Endothelial cell of hepatic sinusoid (primary cell): ENCODE measurements around the gene SPDYA.
"Not testable (repeated sequence)": the region's sequence is repeated elsewhere in the genome, so short reads cannot be mapped to it uniquely, and the experiment has no call there.

Experiments used
- in situ Hi-C: cut with HindIII; loops from 2 replicates; pipeline ENCODE4 v1.10.0; 2017; ENCODE audit warnings: low sequenced_read_pairs

SPDYA gene

GRCh38 chr2:28810384-28811285, at the start of gene SPDYA:
Gene SPDYA, plus strand, starts transcription at chr2:28810834. Its CDS starts 5,181 bp downstream, at chr2:28816015.
- in situ Hi-C loops: no loop called here

DNA sequence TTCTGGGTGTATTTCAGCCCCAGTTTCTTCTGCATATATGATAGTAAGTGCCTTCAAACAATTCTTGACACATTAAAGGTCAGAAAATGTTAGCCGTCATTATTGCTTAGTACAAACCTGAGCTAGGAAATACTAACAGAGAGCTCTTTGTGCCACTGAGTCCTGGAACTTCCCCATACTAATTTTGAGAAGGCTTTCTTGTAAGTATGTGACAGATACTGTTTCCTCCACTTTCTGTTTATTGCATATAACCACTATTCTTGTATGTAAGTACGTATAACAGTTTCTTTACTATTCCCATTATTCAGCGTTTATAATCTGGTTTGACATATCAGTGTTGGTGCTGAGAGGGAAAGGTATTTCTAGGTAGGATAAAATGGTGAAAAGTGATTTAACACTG, 49.2 kb upstream of the SPDYA start:
- in situ Hi-C loops: no loop called here

DNA sequence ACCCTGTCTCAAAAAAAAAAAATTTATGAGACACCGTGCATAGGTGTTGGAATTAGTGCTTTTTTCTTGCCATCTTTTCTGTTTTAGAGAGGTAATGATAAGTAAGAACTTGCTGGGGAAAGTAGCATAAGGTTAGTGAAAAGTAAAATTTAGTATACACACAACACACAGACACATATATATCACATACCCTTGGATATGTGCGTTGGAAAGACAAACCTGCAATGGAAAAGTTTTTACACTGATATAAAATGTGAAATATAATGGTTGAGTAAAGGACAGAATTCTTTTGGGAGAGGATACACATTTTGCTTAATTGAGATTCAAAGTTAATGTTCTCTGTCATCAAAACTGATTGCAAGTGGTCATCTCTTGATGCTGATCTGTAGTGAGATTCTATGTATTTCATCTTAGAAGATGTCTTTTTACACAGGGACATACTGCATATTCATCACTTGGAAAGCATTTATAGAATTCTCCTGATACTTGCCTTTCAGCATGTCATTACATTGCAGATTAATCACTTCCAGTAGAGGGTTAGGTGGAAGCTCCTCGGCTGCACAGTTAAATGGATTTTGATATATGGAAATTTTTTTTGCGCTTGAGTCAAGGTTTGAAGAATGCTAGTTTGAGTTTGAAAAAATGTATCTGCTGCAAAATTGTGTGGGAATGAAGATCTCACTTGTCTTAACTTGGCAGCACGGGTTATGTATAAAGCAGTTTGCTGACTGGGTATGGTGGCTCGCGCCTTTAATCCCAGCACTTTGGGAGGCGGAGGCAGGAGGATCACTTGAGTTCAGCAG, 45.5 kb upstream of the SPDYA start:
- in situ Hi-C loops: no loop called here

- in situ Hi-C loops: no loop called here
Observed at GRCh38 chr2:28766070-28766469, 44.6 kb upstream of the SPDYA start.

GRCh38 chr2:28767337-28767736, 43.3 kb upstream of the SPDYA start:
- in situ Hi-C loops: no loop called here

GRCh38 chr2:28768422-28768821, 42.2 kb upstream of the SPDYA start:
- in situ Hi-C loops: no loop called here

- in situ Hi-C loops: no loop called here
Observed at GRCh38 chr2:28768952-28769351, 41.7 kb upstream of the SPDYA start.

GRCh38 chr2:28772351-28772750, 38.3 kb upstream of the SPDYA start:
- in situ Hi-C loops: no loop called here

- in situ Hi-C loops: no loop called here
Observed at GRCh38 chr2:28776471-28776870, 34.2 kb upstream of the SPDYA start.

DNA sequence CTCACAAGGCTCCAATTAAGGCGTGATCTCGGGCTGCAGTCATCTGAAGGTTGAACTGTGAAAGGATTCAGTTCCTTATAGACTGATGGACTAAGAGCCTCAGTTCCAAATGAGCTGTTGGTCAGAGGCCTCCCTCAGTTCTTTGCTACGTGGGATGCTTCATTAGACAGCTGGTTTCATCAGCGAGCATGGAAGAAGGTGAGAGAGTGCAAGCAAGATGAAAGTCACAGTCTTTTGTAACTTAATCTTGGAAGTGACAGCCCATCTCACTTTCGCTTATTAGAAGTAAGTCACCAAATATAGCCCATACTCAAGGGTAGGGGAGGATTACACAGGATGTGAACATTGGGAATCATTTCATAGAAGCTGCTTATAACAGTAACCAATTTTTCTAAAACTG, 32.2 kb upstream of the SPDYA start:
- in situ Hi-C loops: no loop called here

- in situ Hi-C loops: no loop called here
Observed at GRCh38 chr2:28779001-28779400, 31.6 kb upstream of the SPDYA start.

GRCh38 chr2:28780496-28780895, 30.1 kb upstream of the SPDYA start:
- in situ Hi-C loops: no loop called here

GRCh38 chr2:28782423-28782822, 28.2 kb upstream of the SPDYA start:
- in situ Hi-C loops: no loop called here

DNA sequence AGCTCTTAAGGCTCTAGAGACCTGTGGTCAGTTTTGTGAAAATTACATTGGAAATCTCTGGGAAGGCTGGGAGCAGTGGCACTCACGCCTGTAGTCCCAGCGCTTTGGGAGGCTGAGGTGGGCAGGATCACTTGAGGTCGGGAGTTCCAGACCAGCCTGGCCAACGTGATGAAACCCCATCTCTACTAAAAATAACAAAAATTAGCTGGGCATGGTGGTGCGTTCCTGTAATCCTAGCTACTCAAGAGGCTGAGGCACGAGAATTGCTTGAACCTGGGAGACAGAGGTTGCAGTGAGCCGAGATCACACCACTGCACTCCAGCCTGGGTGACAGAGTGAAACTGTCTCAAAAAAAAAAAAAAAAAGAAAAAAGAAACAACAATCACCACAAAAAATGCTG, 26.1 kb upstream of the SPDYA start:
- in situ Hi-C loops: not testable (repeated sequence)

GRCh38 chr2:28796620-28797019, 14.0 kb upstream of the SPDYA start:
- in situ Hi-C loops: no loop called here

DNA sequence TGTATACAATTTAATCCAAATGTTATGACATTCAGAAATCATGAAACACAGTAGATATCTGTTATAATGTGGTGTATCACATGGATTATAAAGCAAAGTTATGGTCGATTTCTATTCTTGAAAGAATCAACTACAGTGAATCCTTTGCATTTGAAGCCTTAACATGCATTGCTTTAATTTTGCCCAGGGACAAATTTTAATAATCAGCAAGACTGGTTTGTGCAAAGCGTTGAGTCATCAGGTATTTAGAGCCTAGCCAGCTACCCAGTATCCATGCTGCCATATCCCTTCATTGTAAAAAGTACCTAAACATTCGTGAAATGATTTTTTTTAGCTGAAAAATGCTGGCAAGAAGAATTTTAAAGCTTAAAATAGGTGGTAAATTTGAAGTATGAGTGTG, 8.9 kb upstream of the SPDYA start:
- in situ Hi-C loops: no loop called here

DNA sequence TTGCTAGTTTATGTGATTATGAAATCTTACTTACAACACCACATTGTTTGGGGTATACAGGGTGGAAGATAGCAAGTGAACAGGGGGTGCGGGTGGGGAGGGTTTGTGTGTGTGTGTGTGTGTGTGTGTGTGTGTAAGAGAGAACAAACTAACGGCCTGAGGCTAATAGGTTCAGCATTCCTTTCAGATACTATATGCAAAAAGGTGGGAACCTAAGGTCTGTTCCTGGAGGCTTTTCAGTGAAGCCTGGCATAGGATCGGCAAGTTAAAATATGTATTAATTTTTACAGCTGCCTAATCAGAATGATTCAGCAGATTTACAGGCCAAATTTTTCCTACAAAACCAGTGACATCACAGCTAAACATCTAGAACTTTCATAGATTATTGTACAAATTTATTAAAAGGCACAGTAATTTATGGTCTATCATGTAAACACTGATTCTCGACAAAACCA, 7.6 kb upstream of the SPDYA start:
- in situ Hi-C loops: no loop called here

- in situ Hi-C loops: no loop called here
Observed at GRCh38 chr2:28809927-28810326, 707 bp upstream of the SPDYA start.

GRCh38 chr2:28818053-28818452, 7.4 kb downstream of the SPDYA start:
- in situ Hi-C loops: loop anchor here (5.0 kb wide), 1 partner anchor 39 kb away; no protein-coding TSS in a partner anchor

GRCh38 chr2:28821295-28821958, 10.8 kb downstream of the SPDYA start:
- in situ Hi-C loops: no loop called here

GRCh38 chr2:28822036-28822435, 11.4 kb downstream of the SPDYA start:
- in situ Hi-C loops: no loop called here
